ENCODE data around the gene CACNA1C.

- TF ChIP-seq CTCF (IDR thresholded peaks at IDR 0.05; ENCODE audit: low read depth, low read length) (no peak), MYC (IDR thresholded peaks at IDR 0.05; ENCODE audit: low read depth, low read length) (no peak), POLR2A (IDR thresholded peaks at IDR 0.05; ENCODE audit: extremely low read depth, insufficient read length) (no peak)
These were observed 359.0 kb downstream of the CACNA1C start for GRCh38 chr12:2411616-2412304.
